HepG2 (cell line): ENCODE results near the gene TAS1R3. TPM values are rescaled to one million over a fixed set of nuclear protein-coding genes. Genes with fewer than 3 reads are reported as not detected.

Experiments
- ATAC-seq: fragments of 200-7000 bp; cut with Tn5 transposase; 3 replicates; pipeline ENCODE4 v1.9.1; 2020; ENCODE audit warnings: mild to moderate bottlenecking, moderate library complexity
- BruUV-seq: library from RNA; stranded (reverse); fragments of 400-500 nt; replicated peaks from 2 replicates; lab custom pipeline; 2021; lab: Mats Ljungman, UMichigan
- CTCF ChIA-PET: fragments of 300-600 bp; formaldehyde crosslinking; extraction: SDS; loops from one replicate; lab custom pipeline; 2021; ENCODE audit warnings: low total read pairs, inconsistent platforms, low intra/inter-chr PET ratio; lab: Yijun Ruan, JAX
- POLR2A ChIA-PET: fragments of 350-600 bp; sonication (Branson Sonifier 250); formaldehyde crosslinking; loops from one replicate; lab custom pipeline; 2020; ENCODE audit warnings: antibody characterized with exemption, inconsistent platforms; lab: Yijun Ruan, JAX
- DNase-seq: peaks from one replicate; pipeline ENCODE4 v3.0.0-alpha.2; 2015; ENCODE audit warnings: low spot score
- FAIRE-seq: peaks from 3 replicates; lab custom pipeline; 2011; peaks lifted over from hg19 to GRCh38; lab: Jason Lieb, UNC
- H2AFZ ChIP-seq: one replicate; pipeline ENCODE4 v1.6.1; 2011; ENCODE audit warnings: low read length, inconsistent platforms
- H3K27ac ChIP-seq: fragments of 300-600 bp; 3 replicates; pipeline ENCODE4 v1.8.0; 2011; ENCODE audit warnings: mixed run types, mild to moderate bottlenecking, mixed read lengths, low read length, inconsistent platforms; ENCODE audit not compliant: insufficient read depth; ENCODE audit errors: extremely low read length
- H3K27me3 ChIP-seq, 2 experiments: fragments of 200-600 bp in 1 of 2; 2 replicates in 1 of 2; 3 replicates in 1 of 2; pipeline versions ENCODE4 v1.6.0 to v1.8.0; 2011; ENCODE audit warnings: low read length in 2 of 2, mild to moderate bottlenecking in 2 of 2, moderate library complexity in 2 of 2, inconsistent platforms in 1 of 2; ENCODE audit not compliant: insufficient read depth in 2 of 2, control insufficient read depth in 1 of 2
- H3K36me3 ChIP-seq, 2 experiments: fragments of 200-600 bp in 1 of 2; replicated peaks in 1 of 2; 2 replicates in 1 of 2; 3 replicates in 1 of 2; pipeline versions ENCODE4 v1.5.1 to v1.8.0; 2011; ENCODE audit warnings: low read length in 2 of 2, inconsistent platforms in 1 of 2; ENCODE audit not compliant: insufficient read depth in 2 of 2, control insufficient read depth in 1 of 2
- H3K4me1 ChIP-seq: 2 replicates; pipeline ENCODE4 v1.5.1; 2012; ENCODE audit warnings: low read length, inconsistent platforms; ENCODE audit not compliant: insufficient read depth
- H3K4me2 ChIP-seq: 2 replicates; pipeline ENCODE4 v1.6.0; 2011; ENCODE audit warnings: low read depth, low read length, inconsistent platforms
- H3K4me3 ChIP-seq, 3 experiments: fragments of 200-600 bp in 1 of 3; sonication (generic), shearing (Covaris generic) in 1 of 3; replicated peaks in 1 of 3; 2 replicates each; pipeline ENCODE4 v1.5.1; 2011 to 2016; ENCODE audit warnings: low read length in 3 of 3, inconsistent platforms in 2 of 3, low read depth in 2 of 3, mild to moderate bottlenecking in 2 of 3, control low read depth in 1 of 3, mixed read lengths in 1 of 3; ENCODE audit not compliant: insufficient read depth in 1 of 3
- H3K79me2 ChIP-seq: one replicate; pipeline ENCODE4 v1.6.1; 2011; ENCODE audit warnings: low read length, inconsistent platforms; ENCODE audit not compliant: insufficient read depth
- H3K9ac ChIP-seq: 2 replicates; pipeline ENCODE4 v1.6.0; 2011; ENCODE audit warnings: mild to moderate bottlenecking, low read depth, low read length, inconsistent platforms; ENCODE audit not compliant: insufficient read depth
- H3K9me3 ChIP-seq: 2 replicates; pipeline ENCODE4 v1.5.1; 2012; ENCODE audit warnings: mild to moderate bottlenecking, low read length
- H4K20me1 ChIP-seq: 2 replicates; pipeline ENCODE4 v1.6.0; 2011; ENCODE audit warnings: inconsistent platforms, mild to moderate bottlenecking, low read length, moderate library complexity; ENCODE audit not compliant: insufficient read depth
- AFF4 ChIP-seq: sonication (generic); formaldehyde crosslinking; IDR thresholded peaks from 2 replicates; pipeline ENCODE4 v1.4.0; 2020; ENCODE audit warnings: missing genetic modification reagents
- CENPT ChIP-seq: sonication (generic); formaldehyde crosslinking; IDR thresholded peaks from 2 replicates; pipeline ENCODE4 v1.8.0; 2022; ENCODE audit warnings: low read depth, mild to moderate bottlenecking, moderate library complexity, missing genetic modification reagents
- HDAC1 ChIP-seq: sonication (generic); formaldehyde crosslinking; IDR thresholded peaks from 2 replicates; pipeline ENCODE4 v1.5.1; 2020; ENCODE audit warnings: mild to moderate bottlenecking, missing genetic modification reagents
- KMT2B ChIP-seq: IDR thresholded peaks from 2 replicates; pipeline ENCODE4 v1.6.1; 2016; ENCODE audit warnings: missing genetic modification reagents, missing compliant biosample characterization
- ZBED4 ChIP-seq: sonication (generic); formaldehyde crosslinking; IDR thresholded peaks from 2 replicates; pipeline ENCODE4 v1.4.0; 2020; ENCODE audit warnings: missing genetic modification reagents, borderline replicate concordance
- ZC3H13 ChIP-seq: sonication (generic); formaldehyde crosslinking; IDR thresholded peaks from 2 replicates; pipeline ENCODE4 v1.8.1; 2023; ENCODE audit warnings: mild to moderate bottlenecking, missing genetic modification reagents, moderate library complexity
- ZNF274 ChIP-seq: sonication (generic); formaldehyde crosslinking; IDR thresholded peaks from 2 replicates; pipeline ENCODE4 v1.5.1; 2020; ENCODE audit warnings: mild to moderate bottlenecking, missing genetic modification reagents
- ZNF556 ChIP-seq: sonication (generic); formaldehyde crosslinking; IDR thresholded peaks from 2 replicates; pipeline ENCODE4 v1.4.0; 2020; ENCODE audit warnings: mild to moderate bottlenecking, missing genetic modification reagents, borderline replicate concordance
- ZNF614 ChIP-seq: IDR thresholded peaks from 2 replicates; pipeline ENCODE4 v1.6.1; 2018; ENCODE audit warnings: missing biosample characterization, missing genetic modification reagents, inconsistent platforms, borderline replicate concordance
- ZNF709 ChIP-seq: sonication (generic); formaldehyde crosslinking; IDR thresholded peaks from 2 replicates; pipeline ENCODE4 v1.5.0; 2020; ENCODE audit warnings: mild to moderate bottlenecking, missing genetic modification reagents
- ZNF790 ChIP-seq: sonication (generic); formaldehyde crosslinking; IDR thresholded peaks from 2 replicates; pipeline ENCODE4 v1.8.0; 2022; ENCODE audit warnings: missing genetic modification reagents, mild to moderate bottlenecking, borderline replicate concordance
- WGBS: methylation state at CpG from one replicate; pipeline ENCODE4 v1.1.6; 2017; ENCODE audit warnings: low lambda C conversion rate; 5-methylcytosine and 5-hydroxymethylcytosine counted together
- in situ Hi-C: cut with HindIII; loops from 2 replicates; pipeline ENCODE4 v1.10.0; 2017; ENCODE audit warnings: low pct_unique_long_range_greater_than_20kb; ENCODE audit not compliant: extremely low pct_ligation_motif_present
- intact Hi-C: fragments of 100-400 bp; cut with micrococcal nuclease; formaldehyde crosslinking; loops from one replicate; pipeline ENCODE4 v1.10.0; 2022; ENCODE audit not compliant: unreplicated experiment
- polyA plus RNA-seq, 8 experiments: library from polyadenylated mRNA; depleted of rRNA in 3 of 8; stranded (reverse) in 7 of 8; unstranded in 1 of 8; fragments of >200 nt; fragmentation: Illumina TruSeq in 4 of 8; extraction: Trizol in 4 of 8; gene quantifications; 2 replicates each; pipeline versions ENCODE4 v1.2.1 to v1.2.3, GENCODE V29; 2011 to 2016; ENCODE audit warnings: low read depth in 4 of 8, missing spikeins in 1 of 8, mixed read lengths in 1 of 8; ENCODE audit not compliant: insufficient read depth in 1 of 8
- total RNA-seq, 5 experiments: library from RNA; depleted of rRNA; stranded (reverse); fragments of >200 nt; fragmentation: Illumina TruSeq; extraction: Trizol; gene quantifications; 2 replicates each; pipeline ENCODE4 v1.2.3, GENCODE V29; 2016; ENCODE audit warnings: low read depth in 1 of 5
- TF ChIP-seq, protein P1 (sequence below): sonication (generic); formaldehyde crosslinking; IDR thresholded peaks from 2 replicates; pipeline ENCODE4 v1.5.0; 2020; ENCODE audit warnings: mild to moderate bottlenecking, missing genetic modification reagents, moderate library complexity
- TF ChIP-seq, protein P2 (sequence below): sonication (generic); formaldehyde crosslinking; IDR thresholded peaks from 2 replicates; pipeline ENCODE4 v1.4.0; 2020; ENCODE audit warnings: missing genetic modification reagents

TAS1R3 gene
- total and polyA plus RNA-seq, 2 of the 13 experiments (the other 11 are each of a cell fraction or from before 2014, with no cell fraction given), result 0.13 to 0.15 TPM

DNA sequence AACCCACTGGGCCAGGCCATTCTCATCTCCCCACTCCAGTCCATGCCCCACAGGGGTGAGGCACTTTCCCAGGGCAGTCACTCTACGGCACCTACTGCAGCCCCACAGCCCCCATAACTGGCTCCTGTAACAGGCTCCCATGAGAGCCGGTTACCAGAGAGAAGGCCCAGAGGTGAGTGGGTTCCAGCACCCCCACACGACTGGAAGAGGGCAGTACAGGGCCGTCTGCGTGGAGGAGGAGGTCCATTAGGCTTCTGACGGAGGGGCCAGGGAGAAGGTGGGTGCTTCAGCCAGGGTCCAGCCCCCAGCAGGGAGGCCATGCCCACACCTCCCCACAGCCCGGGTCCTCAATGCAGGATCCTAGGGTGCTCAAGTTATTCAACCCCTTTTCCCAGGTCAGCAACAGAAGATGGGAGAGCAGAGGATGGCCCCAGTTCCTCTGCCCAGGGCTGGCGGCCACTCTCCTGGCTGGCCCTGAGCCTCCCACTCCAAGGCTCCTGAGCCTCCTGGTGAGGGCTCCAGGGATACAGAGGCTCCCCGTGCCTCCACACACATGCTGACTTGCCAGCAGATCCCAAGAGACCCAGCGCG, 24.9 kb upstream of the TAS1R3 start:
- in situ Hi-C loops (no loop called here), intact Hi-C loops (no loop called here)
- Histone ChIP-seq H3K9ac (peak overlapping the region; percentile 88), H3K9me3 (no peaks in the 10 kb centered on the region), H3K4me3 (peak overlapping the region; percentile 77 to 93 (median 91)), H3K79me2 (peaks cover 15% of the 10 kb centered on the region), H3K4me2 (peak overlapping the region; percentile 98), H3K4me1 (peaks cover 37% of the 10 kb centered on the region), H2AFZ (no peak overlapping the region), H3K27ac (peak overlapping the region; percentile 79), H3K27me3 (no peaks in the 10 kb centered on the region), H3K36me3 (peaks cover 2 to 11% of the 10 kb centered on the region in 2 experiments; a peak in 1 of 5 replicates), H4K20me1 (no peaks in the 10 kb centered on the region; the same call in 1 of the 2 replicates)
- ChIA-PET POLR2A (interaction anchor here (0.9 to 2.0 kb wide), 7 partner anchors 12 to 181 kb away, joined by 3 to 11 read pairs (median 3); partner anchors contain the start of genes ANKRD65 and UBE2J2), CTCF (no interaction called here)
- FAIRE-seq, result peak; percentile 18
- peak; percentile 60 for DNase-seq
- WGBS, result 3% methylated on average over 7 of the region's 11 CpGs
- ATAC-seq, result peak; percentile 35
- no TSS peak for BruUV-seq
- TF ChIP-seq KMT2B (CRISPR knock-in tag) (0 out of 2 replicates have a peak, but pooled peaks have one; percentile 22), AFF4 (CRISPR knock-in tag) (peak; percentile 46; the same call in 1 of the 2 replicates), CENPT (CRISPR knock-in tag) (no peak), ZBED4 (CRISPR knock-in tag) (0 out of 2 replicates have a peak, but pooled peaks have one; percentile 16), ZNF790 (CRISPR knock-in tag) (no peak), HDAC1 (CRISPR knock-in tag) (no peak), ZC3H13 (peak; percentile 22; the same call in 1 of the 2 replicates), ZNF556 (CRISPR knock-in tag) (0 out of 2 replicates have a peak, but pooled peaks have one; percentile 28), ZNF274 (CRISPR knock-in tag) (0 out of 2 replicates have a peak, but pooled peaks have one; percentile 14), ZNF614 (CRISPR knock-in tag) (0 out of 2 replicates have a peak, but pooled peaks have one; percentile 13), ZNF709 (CRISPR knock-in tag) (peak; percentile 22; the same call in 1 of the 2 replicates)
- TF ChIP-seq, protein P1, sequence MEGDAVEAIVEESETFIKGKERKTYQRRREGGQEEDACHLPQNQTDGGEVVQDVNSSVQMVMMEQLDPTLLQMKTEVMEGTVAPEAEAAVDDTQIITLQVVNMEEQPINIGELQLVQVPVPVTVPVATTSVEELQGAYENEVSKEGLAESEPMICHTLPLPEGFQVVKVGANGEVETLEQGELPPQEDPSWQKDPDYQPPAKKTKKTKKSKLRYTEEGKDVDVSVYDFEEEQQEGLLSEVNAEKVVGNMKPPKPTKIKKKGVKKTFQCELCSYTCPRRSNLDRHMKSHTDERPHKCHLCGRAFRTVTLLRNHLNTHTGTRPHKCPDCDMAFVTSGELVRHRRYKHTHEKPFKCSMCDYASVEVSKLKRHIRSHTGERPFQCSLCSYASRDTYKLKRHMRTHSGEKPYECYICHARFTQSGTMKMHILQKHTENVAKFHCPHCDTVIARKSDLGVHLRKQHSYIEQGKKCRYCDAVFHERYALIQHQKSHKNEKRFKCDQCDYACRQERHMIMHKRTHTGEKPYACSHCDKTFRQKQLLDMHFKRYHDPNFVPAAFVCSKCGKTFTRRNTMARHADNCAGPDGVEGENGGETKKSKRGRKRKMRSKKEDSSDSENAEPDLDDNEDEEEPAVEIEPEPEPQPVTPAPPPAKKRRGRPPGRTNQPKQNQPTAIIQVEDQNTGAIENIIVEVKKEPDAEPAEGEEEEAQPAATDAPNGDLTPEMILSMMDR (CRISPR knock-in tag), result peak; percentile 56
- TF ChIP-seq, protein P2, sequence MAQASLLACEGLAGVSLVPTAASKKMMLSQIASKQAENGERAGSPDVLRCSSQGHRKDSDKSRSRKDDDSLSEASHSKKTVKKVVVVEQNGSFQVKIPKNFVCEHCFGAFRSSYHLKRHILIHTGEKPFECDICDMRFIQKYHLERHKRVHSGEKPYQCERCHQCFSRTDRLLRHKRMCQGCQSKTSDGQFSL (CRISPR knock-in tag), result peak; percentile 63; the same call in 1 of the 2 replicates
